Heart left ventricle (tissue), 16 donors: ENCODE measurements around the gene LRRC1. TPM values are rescaled to one million over a fixed set of nuclear protein-coding genes. Genes with fewer than 3 reads are reported as not detected.

Experiments
- ATAC-seq, 4 donors: fragments of 200-7000 bp; cut with Tn5 transposase; one replicate each; pipeline ENCODE4 v1.9.1; 2020 to 2022; ENCODE audit warnings: moderate library complexity in 4 of 4, mild to moderate bottlenecking in 3 of 4, moderate number of reproducible peaks in 1 of 4
- DNase-seq, 5 donors: peaks; one replicate each; pipeline ENCODE4 v3.0.0-alpha.2; 2020
- H3K27ac ChIP-seq, 12 donors: fragments of 200-600 bp; sonication (generic) in 4 of 12; one replicate each; pipeline versions ENCODE4 v1.5.0 to v1.8.0; 2016 to 2022; ENCODE audit warnings: mild to moderate bottlenecking in 2 of 12
- H3K27me3 ChIP-seq, 9 donors: fragments of 200-600 bp; sonication (generic) in 2 of 9; one replicate each; pipeline versions ENCODE4 v1.5.1 to v1.8.0; 2016 to 2022; ENCODE audit warnings: mild to moderate bottlenecking in 3 of 9
- H3K36me3 ChIP-seq, 9 donors: fragments of 200-600 bp; sonication (generic) in 2 of 9; one replicate each; pipeline versions ENCODE4 v1.5.0 to v1.8.0; 2018 to 2022; ENCODE audit warnings: mild to moderate bottlenecking in 2 of 9
- H3K4me1 ChIP-seq, 12 donors: fragments of 200-600 bp; sonication (generic) in 4 of 12; one replicate each; pipeline versions ENCODE4 v1.5.0 to v1.8.0; 2016 to 2022; ENCODE audit warnings: mild to moderate bottlenecking in 3 of 12
- H3K4me3 ChIP-seq, 12 donors: fragments of 200-600 bp; sonication (generic) in 4 of 12; one replicate each; pipeline versions ENCODE4 v1.5.0 to v1.8.0; 2017 to 2022; ENCODE audit warnings: mild to moderate bottlenecking in 9 of 12, moderate library complexity in 4 of 12
- H3K9me3 ChIP-seq, 12 donors: fragments of 200-600 bp; sonication (generic) in 4 of 12; one replicate each; pipeline versions ENCODE4 v1.5.0 to v1.8.0; 2016 to 2022; ENCODE audit warnings: mild to moderate bottlenecking in 1 of 12
- POLR2A ChIP-seq, 2 donors: fragments of 450-650 bp; IDR thresholded peaks; one replicate each; pipeline ENCODE4 v1.6.1; 2017; ENCODE audit warnings: antibody characterized with exemption in 2 of 2, mild to moderate bottlenecking in 2 of 2, moderate library complexity in 2 of 2
- WGBS, 4 donors: extraction: QIAGEN DNeasy Blood & Tissue Kit in 2 of 4; methylation state at CpG; one replicate each; pipeline versions ENCODE4 v1.1.5 to v1.1.7; 2013 to 2018; 5-methylcytosine and 5-hydroxymethylcytosine counted together
- intact Hi-C, 10 donors: fragments of 100-400 bp; cut with DNase I; formaldehyde crosslinking; loops; one replicate each; pipeline versions ENCODE4 v1.11.1 to v1.14.2; 2022
- polyA plus RNA-seq, 2 donors: library from polyadenylated mRNA; stranded (reverse); fragments of 200-250 nt; gene quantifications; one replicate each; pipeline ENCODE4 v1.2.3, GENCODE V29; 2013
- total RNA-seq, 9 donors: library from RNA; depleted of rRNA in 2 of 9; stranded (reverse); fragments of >200 nt in 2 of 9; fragmentation: NEBNext Ultra II Directional in 3 of 9; extraction: Animal tissue kit (Norgen Biotek cat#: 25700) in 3 of 9; gene quantifications; one replicate each; pipeline versions ENCODE4 v1.1.0 to v1.2.4, GENCODE V29; 2016 to 2023
- TF ChIP-seq, protein P1 (sequence below), 12 donors: fragments of 200-600 bp; sonication (generic) in 4 of 12; IDR thresholded peaks; one replicate each; pipeline versions ENCODE4 v1.5.0 to v1.8.0; 2018 to 2022; ENCODE audit warnings: antibody characterized with exemption in 12 of 12, mild to moderate bottlenecking in 5 of 12
- donor health status: ischemic (EF 13 %, LVEDD 7.1; RV severe dilation, severe dysfunction).
- donor health status: healthy with polysubstance abuse.
- donor health status: DM: no; HTN: yes; CAD: no.
- donor health status: DM: no; HTN: no; CAD: no.
- donor health status: ischemic (EF 25% LVEDD 6.9; RV normal size, moderate dysfunction).
- donor health status: ischemic (EF 25% LVEDD 5.7; RV mildly dilated, moderate dysfunction).
- donor health status: healthy.
- donor health status: DM: yes; HTN: yes; CAD: no.
- donor health status: ischemic (EF 35%, LVEDD 5.7; RV mildly dilated, moderate dysfunction).
- donor health status: nonischemic (EF 11% LVEDD 7.7; RV severe dilation, severe dysfunction).
- donor health status: DM: yes; HTN: yes; CAD: no.
- donor health status: PGD.
- donor health status: ischemic (EF 29% LVEDD 5.4; RV normal size, mild dysfunction).
- donor health status: nonischemic (EF 23%, LVEDD 6.1; RV moderate dilation, normal function).

Gene LRRC1
- total and polyA plus RNA-seq, 11 donors = 1.2 to 11.2 (median 3.3) TPM

DNA sequence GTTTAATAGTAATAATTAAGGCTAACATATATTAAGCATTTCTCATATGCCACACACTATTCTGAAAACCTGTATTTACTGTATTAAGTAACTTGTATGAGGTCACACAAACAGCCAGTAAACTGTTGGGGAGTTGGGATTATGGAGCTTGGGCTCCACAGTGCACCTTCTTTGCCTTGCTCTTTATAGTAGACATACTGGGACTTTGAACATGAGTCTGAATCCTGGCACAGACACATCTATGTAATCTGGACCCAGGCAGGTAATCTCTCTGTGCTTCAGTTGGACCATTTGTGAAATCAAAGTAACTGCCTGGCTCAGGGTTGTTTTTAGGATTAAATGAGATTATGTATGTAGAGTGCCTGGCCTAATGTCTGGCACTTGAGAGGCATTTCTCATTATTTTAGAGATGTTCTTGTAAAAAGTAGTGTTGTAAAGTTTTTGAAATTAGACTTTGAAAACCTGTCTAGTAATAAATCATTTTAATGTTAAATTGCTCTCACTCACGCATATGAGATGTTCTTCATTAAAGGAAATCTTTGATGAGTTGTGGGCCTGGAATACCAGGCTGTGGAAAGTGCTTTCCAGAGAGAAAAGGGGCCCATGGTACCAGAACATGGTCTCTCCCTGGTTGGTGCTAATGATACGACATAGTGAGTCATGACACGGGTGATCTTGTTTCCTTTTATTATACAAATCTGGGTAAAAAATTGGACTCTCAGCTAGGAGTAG, 34.3 kb downstream of the LRRC1 start:
- intact Hi-C loops = no loop called here
- ATAC-seq = no peak
- H3K9me3 ChIP-seq = no peaks in the 10 kb centered on the region
- H3K27ac ChIP-seq = no peak overlapping the region
- WGBS, 4 donors = 94 to 98% (median 96%) methylated on average over 3 of the region's 3 CpGs
- no peak overlapping the region for H3K4me3 ChIP-seq
- H3K4me1 ChIP-seq = peaks cover 0 to 38% (median 0%) of the 10 kb centered on the region in 12 donors
- H3K36me3 ChIP-seq = no peaks in the 10 kb centered on the region
- H3K27me3 ChIP-seq = no peaks in the 10 kb centered on the region
- DNase-seq = no peak
- TF ChIP-seq POLR2A (IDR thresholded peaks at IDR 0.05) = no peak
- TF ChIP-seq, protein P1, sequence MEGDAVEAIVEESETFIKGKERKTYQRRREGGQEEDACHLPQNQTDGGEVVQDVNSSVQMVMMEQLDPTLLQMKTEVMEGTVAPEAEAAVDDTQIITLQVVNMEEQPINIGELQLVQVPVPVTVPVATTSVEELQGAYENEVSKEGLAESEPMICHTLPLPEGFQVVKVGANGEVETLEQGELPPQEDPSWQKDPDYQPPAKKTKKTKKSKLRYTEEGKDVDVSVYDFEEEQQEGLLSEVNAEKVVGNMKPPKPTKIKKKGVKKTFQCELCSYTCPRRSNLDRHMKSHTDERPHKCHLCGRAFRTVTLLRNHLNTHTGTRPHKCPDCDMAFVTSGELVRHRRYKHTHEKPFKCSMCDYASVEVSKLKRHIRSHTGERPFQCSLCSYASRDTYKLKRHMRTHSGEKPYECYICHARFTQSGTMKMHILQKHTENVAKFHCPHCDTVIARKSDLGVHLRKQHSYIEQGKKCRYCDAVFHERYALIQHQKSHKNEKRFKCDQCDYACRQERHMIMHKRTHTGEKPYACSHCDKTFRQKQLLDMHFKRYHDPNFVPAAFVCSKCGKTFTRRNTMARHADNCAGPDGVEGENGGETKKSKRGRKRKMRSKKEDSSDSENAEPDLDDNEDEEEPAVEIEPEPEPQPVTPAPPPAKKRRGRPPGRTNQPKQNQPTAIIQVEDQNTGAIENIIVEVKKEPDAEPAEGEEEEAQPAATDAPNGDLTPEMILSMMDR (IDR thresholded peaks at IDR 0.05) = no peak

DNA sequence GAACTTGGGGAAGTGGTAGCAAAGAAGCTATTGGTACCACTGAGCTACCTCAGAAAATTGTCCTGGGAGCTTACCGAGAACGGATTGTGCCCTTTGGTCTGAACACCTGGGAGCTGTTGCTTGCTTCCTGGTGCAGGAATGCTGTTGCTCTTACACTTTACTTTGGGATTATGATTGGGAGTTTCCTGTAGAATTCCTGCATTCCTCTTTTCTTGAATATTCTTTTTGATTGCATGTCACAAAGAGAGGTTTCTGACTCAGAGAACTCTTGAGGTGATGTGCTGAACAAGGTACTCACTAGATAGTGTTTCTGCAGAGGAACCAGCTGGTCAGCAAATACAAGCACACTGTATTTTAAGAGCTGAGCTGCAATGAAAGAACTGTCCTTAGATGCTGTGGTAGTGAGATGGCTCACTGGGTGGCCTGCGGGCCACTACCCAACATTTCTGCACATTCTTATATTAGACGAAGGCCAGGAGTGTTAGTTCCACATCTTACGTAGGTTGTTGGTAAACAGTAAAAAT, 35.0 kb downstream of the LRRC1 start:
- Histone ChIP-seq H3K36me3 (no peaks in the 10 kb centered on the region), H3K27me3 (no peaks in the 10 kb centered on the region), H3K27ac (peak overlapping the region in 1 of 12 donors; percentile 19), H3K4me3 (no peak overlapping the region), H3K9me3 (no peaks in the 10 kb centered on the region), H3K4me1 (peaks cover 0 to 35% (median 0%) of the 10 kb centered on the region in 12 donors)
- 88 to 91% (median 90%) methylated on average over 5 of the region's 5 CpGs for WGBS, 4 donors
- TF ChIP-seq POLR2A (IDR thresholded peaks at IDR 0.05) = no peak
- TF ChIP-seq, protein P1 (IDR thresholded peaks at IDR 0.05) = no peak
- DNase-seq = no peak
- no peak for ATAC-seq
- intact Hi-C loops = no loop called here

DNA sequence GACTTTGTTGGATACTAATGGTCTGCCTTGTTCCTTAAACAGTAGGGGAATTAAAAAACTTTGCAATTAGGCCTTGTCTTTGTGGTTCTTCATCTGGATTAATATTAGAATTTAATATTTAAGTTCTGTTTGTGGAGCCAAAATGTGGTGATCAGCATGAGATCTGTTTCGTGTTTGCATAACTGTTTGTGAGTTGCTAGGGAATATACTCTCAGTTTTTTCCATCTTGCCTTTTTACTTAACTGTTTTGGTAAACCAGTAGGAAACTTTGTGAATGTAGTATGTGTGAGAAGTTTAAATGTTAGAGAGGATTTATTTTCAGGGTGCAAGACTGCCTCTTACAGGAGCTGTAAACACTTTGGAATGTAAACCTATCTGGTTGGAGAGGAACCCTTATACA, 35.6 kb downstream of the LRRC1 start:
- intact Hi-C loops = no loop called here
- H3K36me3 ChIP-seq = no peaks in the 10 kb centered on the region
- TF ChIP-seq, protein P1 (IDR thresholded peaks at IDR 0.05) = no peak
- TF ChIP-seq POLR2A (IDR thresholded peaks at IDR 0.05) = no peak
- peak overlapping the region in 1 of 12 donors; percentile 19 for H3K27ac ChIP-seq
- DNase-seq = no peak
- H3K27me3 ChIP-seq = no peaks in the 10 kb centered on the region
- 85 to 93% (median 90%) methylated on average over 1 of the region's 1 CpG for WGBS, 4 donors
- no peak for ATAC-seq
- no peak overlapping the region for H3K4me3 ChIP-seq
- peaks cover 0 to 34% (median 0%) of the 10 kb centered on the region in 12 donors for H3K4me1 ChIP-seq
- no peaks in the 10 kb centered on the region for H3K9me3 ChIP-seq

GRCh38 chr6:53831081-53831869, 36.5 kb downstream of the LRRC1 start:
- H3K9me3 ChIP-seq = no peaks in the 10 kb centered on the region
- no peaks in the 10 kb centered on the region for H3K36me3 ChIP-seq
- no peaks in the 10 kb centered on the region for H3K27me3 ChIP-seq
- ATAC-seq (no peak), DNase-seq (no peak)
- intact Hi-C loops = no loop called here
- H3K4me1 ChIP-seq = peaks cover 0 to 27% (median 0%) of the 10 kb centered on the region in 12 donors
- 95 to 99% (median 96%) methylated on average over 5 of the region's 5 CpGs for WGBS, 4 donors
- no peak overlapping the region for H3K4me3 ChIP-seq
- no peak overlapping the region for H3K27ac ChIP-seq
- TF ChIP-seq POLR2A (IDR thresholded peaks at IDR 0.05) = no peak
- TF ChIP-seq, protein P1 (IDR thresholded peaks at IDR 0.05) = no peak
